GM12878 (cell line): ENCODE data around the gene INSIG2. TPM values are rescaled to one million over a fixed set of nuclear protein-coding genes. Genes with fewer than 3 reads are reported as not detected.

Source experiments
- ATAC-seq: fragments of 200-7000 bp; cut with Tn5 transposase; 3 replicates; pipeline ENCODE4 v1.9.1; 2020; ENCODE audit warnings: mild to moderate bottlenecking, moderate library complexity
- BruUV-seq: library from RNA; stranded (reverse); fragments of 400-500 nt; replicated peaks from 2 replicates; lab custom pipeline; 2021; lab: Mats Ljungman, UMichigan
- CTCF ChIA-PET: fragments of 300-600 bp; sonication (Branson Sonifier 250); formaldehyde crosslinking; extraction: SDS; loops from one replicate; lab custom pipeline; 2021; ENCODE audit warnings: inconsistent platforms; lab: Yijun Ruan, JAX
- POLR2A ChIA-PET: fragments of 350-600 bp; formaldehyde crosslinking; extraction: SDS; loops from one replicate; lab custom pipeline; 2021; ENCODE audit warnings: inconsistent platforms; lab: Charles Lee
- RAD21 ChIA-PET: fragments of 300-600 bp; sonication (Branson Sonifier 250); formaldehyde crosslinking; loops from one replicate; lab custom pipeline; 2023; ENCODE audit warnings: antibody characterized with exemption; ENCODE audit not compliant: unreplicated experiment; lab: Charles Lee
- SMC1A ChIA-PET: fragments of 300-600 bp; sonication (Branson Sonifier 250); formaldehyde crosslinking; loops from one replicate; lab custom pipeline; 2023; ENCODE audit not compliant: unreplicated experiment, uncharacterized antibody; lab: Charles Lee
- DNase-seq: peaks from one replicate; pipeline ENCODE4 v3.0.0-alpha.2; 2011; ENCODE audit warnings: low read depth, low spot score
- FAIRE-seq: peaks from 3 replicates; lab custom pipeline; 2011; peaks lifted over from hg19 to GRCh38; lab: Jason Lieb, UNC
- H2AFZ ChIP-seq: 2 replicates; pipeline ENCODE4 v1.6.0; 2011; ENCODE audit warnings: low read depth, low read length, control low read depth; ENCODE audit not compliant: control insufficient read depth
- H3K27ac ChIP-seq: 2 replicates; pipeline ENCODE4 v1.5.1; 2011; ENCODE audit warnings: control low read depth; ENCODE audit not compliant: control insufficient read depth, insufficient read depth
- H3K27me3 ChIP-seq, 2 experiments: replicated peaks in 1 of 2; 2 replicates each; pipeline versions ENCODE4 v1.6.0 to v1.6.1; 2011; ENCODE audit warnings: low read length in 1 of 2; ENCODE audit not compliant: control insufficient read depth in 2 of 2, insufficient read depth in 2 of 2
- H3K36me3 ChIP-seq, 2 experiments: 2 replicates each; pipeline ENCODE4 v1.5.1; 2011; ENCODE audit warnings: low read length in 1 of 2; ENCODE audit not compliant: control insufficient read depth in 2 of 2, insufficient read depth in 2 of 2
- H3K4me1 ChIP-seq: 2 replicates; pipeline ENCODE4 v1.6.1; 2011; ENCODE audit warnings: mild to moderate bottlenecking, low read length, moderate library complexity, mixed read lengths; ENCODE audit not compliant: control insufficient read depth, insufficient read depth
- H3K4me2 ChIP-seq: 2 replicates; pipeline ENCODE4 v1.6.0; 2011; ENCODE audit warnings: control low read depth; ENCODE audit not compliant: control insufficient read depth, insufficient read depth
- H3K4me3 ChIP-seq: fragments of 200-600 bp; sonication (generic); 2 replicates; pipeline ENCODE4 v1.5.1; 2016
- H3K79me2 ChIP-seq: 2 replicates; pipeline ENCODE4 v1.6.0; 2011; ENCODE audit warnings: low read length; ENCODE audit not compliant: control insufficient read depth, insufficient read depth
- H3K9ac ChIP-seq: 2 replicates; pipeline ENCODE4 v1.8.0; 2011; ENCODE audit warnings: low read length, control low read depth, mixed read lengths; ENCODE audit not compliant: control insufficient read depth, insufficient read depth
- H3K9me3 ChIP-seq: replicated peaks from 3 replicates; pipeline ENCODE4 v1.5.1; 2011; ENCODE audit warnings: mild to moderate bottlenecking, low read length; ENCODE audit not compliant: control insufficient read depth, insufficient read depth
- H4K20me1 ChIP-seq: 2 replicates; pipeline ENCODE4 v1.6.0; 2011; ENCODE audit not compliant: control insufficient read depth, insufficient read depth
- CUX1 ChIP-seq: IDR thresholded peaks from 2 replicates; pipeline ENCODE4 v1.6.1; 2012; ENCODE audit warnings: improper control_type of control experiment, low read depth, low read length; ENCODE audit not compliant: insufficient replicate concordance
- DPF2 ChIP-seq: fragments of 450-650 bp; IDR thresholded peaks from 2 replicates; pipeline ENCODE4 v1.6.1; 2017; ENCODE audit warnings: mild to moderate bottlenecking
- EED ChIP-seq: sonication (generic); IDR thresholded peaks from 2 replicates; pipeline ENCODE4 v1.6.1; 2016; ENCODE audit warnings: antibody characterized with exemption, low read depth
- EGR1 ChIP-seq, 2 experiments: IDR thresholded peaks; 1 replicate in 1 of 2; 2 replicates in 1 of 2; pipeline ENCODE4 v1.6.1; 2011 to 2012; ENCODE audit warnings: low read depth in 2 of 2, low read length in 2 of 2, borderline replicate concordance in 1 of 2, mild to moderate bottlenecking in 1 of 2, moderate library complexity in 1 of 2
- HCFC1 ChIP-seq: fragments of 150-350 bp; IDR thresholded peaks from 2 replicates; pipeline ENCODE4 v1.6.1; 2014; ENCODE audit warnings: low read length
- SP1 ChIP-seq: IDR thresholded peaks from one replicate; pipeline ENCODE4 v1.6.1; 2011; ENCODE audit warnings: low read depth, low read length
- STAT3 ChIP-seq: IDR thresholded peaks from 2 replicates; pipeline ENCODE4 v1.6.1; 2011; ENCODE audit warnings: low read depth, low read length, improper control_type of control experiment
- SUZ12 ChIP-seq: fragments of 200-600 bp; sonication (generic); IDR thresholded peaks from one replicate; pipeline ENCODE4 v1.6.1; 2018; ENCODE audit warnings: antibody characterized with exemption, mild to moderate bottlenecking; ENCODE audit not compliant: unreplicated experiment
- YY1 ChIP-seq: IDR thresholded peaks from 2 replicates; pipeline ENCODE4 v1.6.1; 2011; ENCODE audit warnings: low read depth, mild to moderate bottlenecking, low read length
- ZNF217 ChIP-seq: fragments of 450-650 bp; IDR thresholded peaks from 2 replicates; pipeline ENCODE4 v1.6.1; 2017; ENCODE audit warnings: antibody characterized with exemption, mild to moderate bottlenecking
- ZNF24 ChIP-seq: fragments of 450-650 bp; IDR thresholded peaks from 2 replicates; pipeline ENCODE4 v1.6.1; 2017; ENCODE audit warnings: antibody characterized with exemption, mild to moderate bottlenecking
- WGBS: methylation state at CpG from one replicate; pipeline ENCODE4 v1.1.6; 2016; ENCODE audit warnings: low lambda C conversion rate; ENCODE audit not compliant: insufficient replicate concordance, insufficient coverage; ENCODE audit errors: missing lambda C conversion rate; 5-methylcytosine and 5-hydroxymethylcytosine counted together
- in situ Hi-C: fragments of 300-500 bp; cut with MboI; formaldehyde crosslinking; loops from 9 replicates; pipeline ENCODE4 v1.14.3; 2018; ENCODE audit warnings: mixed read lengths
- intact Hi-C: fragments of 100-400 bp; cut with micrococcal nuclease; formaldehyde crosslinking; loops from one replicate; pipeline ENCODE4 v1.14.2; 2022; ENCODE audit not compliant: unreplicated experiment
- polyA plus RNA-seq, 11 experiments: library from polyadenylated mRNA; depleted of rRNA in 4 of 11; unstranded in 6 of 11; stranded (reverse) in 5 of 11; fragments of >200 nt; fragmentation: Nextera tagmentation in 4 of 11; fragmentation: Illumina TruSeq in 1 of 11; extraction: Ambion mirVana in 4 of 11; extraction: Trizol in 1 of 11; gene quantifications; 1 replicate in 1 of 11; 2 replicates in 10 of 11; pipeline versions ENCODE4 v1.2.1 to v1.2.3, GENCODE V29; 2011 to 2016; ENCODE audit warnings: inconsistent platforms in 2 of 11, missing spikeins in 2 of 11, low read depth in 1 of 11
- total RNA-seq, 4 experiments: library from RNA; depleted of rRNA in 3 of 4; stranded (reverse); fragments of >200 nt in 3 of 4; fragmentation: Illumina TruSeq in 1 of 4; extraction: Trizol in 1 of 4; gene quantifications; 2 replicates each; pipeline versions ENCODE4 v1.2.1 to v1.2.3, GENCODE V29; 2013 to 2021
- TF ChIP-seq, protein P1 (sequence below): fragments of 450-650 bp; formaldehyde crosslinking; IDR thresholded peaks from 2 replicates; pipeline ENCODE4 v1.4.0; 2022; ENCODE audit warnings: mild to moderate bottlenecking, moderate library complexity
- TF ChIP-seq, protein P2 (sequence below): fragments of 450-650 bp; IDR thresholded peaks from 2 replicates; pipeline ENCODE4 v1.6.1; 2017; ENCODE audit warnings: mild to moderate bottlenecking, moderate library complexity

The INSIG2 gene
- total and polyA plus RNA-seq, 10 of the 15 experiments (the other 5 are each of a cell fraction or from before 2014, with no cell fraction given): 4.9 to 92.7 (median 12.0) TPM

DNA sequence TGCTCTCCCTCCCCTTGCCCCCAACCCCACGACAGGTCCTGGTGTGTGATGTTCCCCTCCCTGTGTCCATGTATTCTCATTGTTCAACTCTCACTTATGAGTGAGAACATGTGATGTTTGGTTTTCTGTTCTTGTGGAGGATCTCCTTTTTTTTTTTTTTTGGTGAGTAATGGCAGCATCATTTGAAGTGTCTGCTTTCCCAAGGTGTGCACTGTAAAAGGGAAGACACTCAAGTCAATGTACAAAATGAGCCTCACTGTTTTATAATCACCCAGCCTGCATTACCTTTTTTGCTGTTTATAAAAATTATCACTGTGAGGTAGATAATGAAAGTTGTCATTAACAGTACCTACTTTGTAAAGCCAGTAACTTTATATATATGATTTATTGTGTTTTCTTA, 56.9 kb downstream of the INSIG2 start:
- no peak overlapping the region for H3K27ac ChIP-seq
- H3K36me3 ChIP-seq: no peaks in the 10 kb centered on the region
- intact Hi-C loops: loop anchor here (5.0 kb wide), 1 partner anchor 98 kb away; no protein-coding TSS in a partner anchor
- H3K4me3 ChIP-seq: no peak overlapping the region
- ChIA-PET RAD21 (interaction anchor here (1.1 kb wide), 1 partner anchor 99 kb away, joined by 6 read pairs; no protein-coding TSS in a partner anchor), CTCF (interaction anchor here (1.6 kb wide), 1 partner anchor 99 kb away, joined by 4 read pairs; no protein-coding TSS in a partner anchor), POLR2A (no interaction called here), SMC1A (interaction anchor here (1.7 kb wide), 1 partner anchor 42 kb away, joined by 5 read pairs; no protein-coding TSS in a partner anchor)
- no peak overlapping the region for H2AFZ ChIP-seq
- H3K4me1 ChIP-seq: no peaks in the 10 kb centered on the region
- H4K20me1 ChIP-seq: no peaks in the 10 kb centered on the region
- no TSS peak for BruUV-seq
- no peak for FAIRE-seq
- ATAC-seq: no peak
- no peak for DNase-seq
- 8% methylated on average over 1 of the region's 1 CpG for WGBS
- no peaks in the 10 kb centered on the region for H3K9me3 ChIP-seq
- no peak overlapping the region for H3K4me2 ChIP-seq
- no peaks in the 10 kb centered on the region for H3K27me3 ChIP-seq
- H3K9ac ChIP-seq: no peak overlapping the region
- in situ Hi-C loops: no loop called here
- H3K79me2 ChIP-seq: no peaks in the 10 kb centered on the region
- TF ChIP-seq, protein P1, sequence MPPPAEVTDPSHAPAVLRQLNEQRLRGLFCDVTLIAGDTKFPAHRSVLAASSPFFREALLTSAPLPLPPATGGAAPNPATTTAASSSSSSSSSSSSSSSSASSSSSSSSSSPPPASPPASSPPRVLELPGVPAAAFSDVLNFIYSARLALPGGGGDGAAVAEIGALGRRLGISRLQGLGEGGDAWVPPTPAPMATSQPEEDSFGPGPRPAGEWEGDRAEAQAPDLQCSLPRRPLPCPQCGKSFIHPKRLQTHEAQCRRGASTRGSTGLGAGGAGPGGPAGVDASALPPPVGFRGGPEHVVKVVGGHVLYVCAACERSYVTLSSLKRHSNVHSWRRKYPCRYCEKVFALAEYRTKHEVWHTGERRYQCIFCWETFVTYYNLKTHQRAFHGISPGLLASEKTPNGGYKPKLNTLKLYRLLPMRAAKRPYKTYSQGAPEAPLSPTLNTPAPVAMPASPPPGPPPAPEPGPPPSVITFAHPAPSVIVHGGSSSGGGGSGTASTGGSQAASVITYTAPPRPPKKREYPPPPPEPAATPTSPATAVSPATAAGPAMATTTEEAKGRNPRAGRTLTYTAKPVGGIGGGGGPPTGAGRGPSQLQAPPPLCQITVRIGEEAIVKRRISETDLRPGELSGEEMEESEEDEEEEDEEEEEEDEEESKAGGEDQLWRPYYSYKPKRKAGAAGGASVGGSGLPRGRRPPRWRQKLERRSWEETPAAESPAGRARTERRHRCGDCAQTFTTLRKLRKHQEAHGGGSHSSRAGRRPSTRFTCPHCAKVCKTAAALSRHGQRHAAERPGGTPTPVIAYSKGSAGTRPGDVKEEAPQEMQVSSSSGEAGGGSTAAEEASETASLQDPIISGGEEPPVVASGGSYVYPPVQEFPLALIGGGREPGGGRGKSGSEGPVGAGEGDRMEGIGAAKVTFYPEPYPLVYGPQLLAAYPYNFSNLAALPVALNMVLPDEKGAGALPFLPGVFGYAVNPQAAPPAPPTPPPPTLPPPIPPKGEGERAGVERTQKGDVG: no peak
- TF ChIP-seq DPF2 (no peak), YY1 (no peak), EED (no peak), ZNF24 (no peak), STAT3 (no peak), ZNF217 (no peak), SUZ12 (no peak), EGR1 (IDR thresholded peaks at IDR 0.05; ENCODE audit: borderline replicate concordance in 1 of 2, low read depth in 2 of 2, low read length in 2 of 2) (no peak), SP1 (no peak), CUX1 (no peak), HCFC1 (no peak)
- TF ChIP-seq, protein P2, sequence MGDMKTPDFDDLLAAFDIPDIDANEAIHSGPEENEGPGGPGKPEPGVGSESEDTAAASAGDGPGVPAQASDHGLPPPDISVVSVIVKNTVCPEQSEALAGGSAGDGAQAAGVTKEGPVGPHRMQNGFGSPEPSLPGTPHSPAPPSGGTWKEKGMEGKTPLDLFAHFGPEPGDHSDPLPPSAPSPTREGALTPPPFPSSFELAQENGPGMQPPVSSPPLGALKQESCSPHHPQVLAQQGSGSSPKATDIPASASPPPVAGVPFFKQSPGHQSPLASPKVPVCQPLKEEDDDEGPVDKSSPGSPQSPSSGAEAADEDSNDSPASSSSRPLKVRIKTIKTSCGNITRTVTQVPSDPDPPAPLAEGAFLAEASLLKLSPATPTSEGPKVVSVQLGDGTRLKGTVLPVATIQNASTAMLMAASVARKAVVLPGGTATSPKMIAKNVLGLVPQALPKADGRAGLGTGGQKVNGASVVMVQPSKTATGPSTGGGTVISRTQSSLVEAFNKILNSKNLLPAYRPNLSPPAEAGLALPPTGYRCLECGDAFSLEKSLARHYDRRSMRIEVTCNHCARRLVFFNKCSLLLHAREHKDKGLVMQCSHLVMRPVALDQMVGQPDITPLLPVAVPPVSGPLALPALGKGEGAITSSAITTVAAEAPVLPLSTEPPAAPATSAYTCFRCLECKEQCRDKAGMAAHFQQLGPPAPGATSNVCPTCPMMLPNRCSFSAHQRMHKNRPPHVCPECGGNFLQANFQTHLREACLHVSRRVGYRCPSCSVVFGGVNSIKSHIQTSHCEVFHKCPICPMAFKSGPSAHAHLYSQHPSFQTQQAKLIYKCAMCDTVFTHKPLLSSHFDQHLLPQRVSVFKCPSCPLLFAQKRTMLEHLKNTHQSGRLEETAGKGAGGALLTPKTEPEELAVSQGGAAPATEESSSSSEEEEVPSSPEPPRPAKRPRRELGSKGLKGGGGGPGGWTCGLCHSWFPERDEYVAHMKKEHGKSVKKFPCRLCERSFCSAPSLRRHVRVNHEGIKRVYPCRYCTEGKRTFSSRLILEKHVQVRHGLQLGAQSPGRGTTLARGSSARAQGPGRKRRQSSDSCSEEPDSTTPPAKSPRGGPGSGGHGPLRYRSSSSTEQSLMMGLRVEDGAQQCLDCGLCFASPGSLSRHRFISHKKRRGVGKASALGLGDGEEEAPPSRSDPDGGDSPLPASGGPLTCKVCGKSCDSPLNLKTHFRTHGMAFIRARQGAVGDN: no peak
